Activated naive CD8-positive, alpha-beta T cell (primary cell): ENCODE measurements around the gene GPN3.
A peak's percentile ranks its signal among the peaks of the same experiment; 100 is the strongest.
"Not testable (repeated sequence)": the region's sequence is repeated elsewhere in the genome, so short reads cannot be mapped to it uniquely, and the experiment has no call there.

Experiments used
- H3K27ac Mint-ChIP-seq: one replicate; pipeline ENCODE4 v1.8.0; 2021; ENCODE audit warnings: mixed read lengths
- H3K27me3 Mint-ChIP-seq: one replicate; pipeline ENCODE4 v1.8.0; 2021; ENCODE audit warnings: mixed read lengths
- H3K36me3 Mint-ChIP-seq: one replicate; pipeline ENCODE4 v1.8.0; 2021; ENCODE audit warnings: mixed read lengths
- H3K4me1 Mint-ChIP-seq: one replicate; pipeline ENCODE4 v1.8.0; 2021; ENCODE audit warnings: low read depth, mixed read lengths
- H3K4me3 Mint-ChIP-seq: one replicate; pipeline ENCODE4 v1.8.0; 2021; ENCODE audit warnings: mild to moderate bottlenecking, mixed read lengths
- H3K9me3 Mint-ChIP-seq: one replicate; pipeline ENCODE4 v1.8.0; 2021; ENCODE audit warnings: low read depth, mixed read lengths

Gene GPN3

GRCh38 chr12:110465024-110465423, 3.0 kb downstream of the GPN3 start:
- Mint-ChIP-seq H3K27me3 (no peaks in the 10 kb centered on the region), H3K9me3 (no peaks in the 10 kb centered on the region), H3K4me3 (no peak overlapping the region), H3K36me3 (peaks cover 6% of the 10 kb centered on the region), H3K27ac (no peak overlapping the region), H3K4me1 (peaks cover 38% of the 10 kb centered on the region)

GRCh38 chr12:110461189-110461588, 6.9 kb downstream of the GPN3 start:
- not testable (repeated sequence) for H3K36me3 Mint-ChIP-seq, H3K27me3 Mint-ChIP-seq, H3K4me3 Mint-ChIP-seq, H3K9me3 Mint-ChIP-seq, H3K27ac Mint-ChIP-seq
- peaks cover 17% of the 10 kb centered on the region for H3K4me1 Mint-ChIP-seq

GRCh38 chr12:110458756-110459155, 9.3 kb downstream of the GPN3 start:
- Mint-ChIP-seq H3K36me3 (peaks cover 5% of the 10 kb centered on the region), H3K9me3 (no peaks in the 10 kb centered on the region), H3K4me1 (peaks cover 6% of the 10 kb centered on the region), H3K27ac (no peak overlapping the region), H3K27me3 (no peaks in the 10 kb centered on the region), H3K4me3 (no peak overlapping the region)

- no peaks in the 10 kb centered on the region for H3K9me3 Mint-ChIP-seq
- no peak overlapping the region for H3K4me3 Mint-ChIP-seq
- H3K27me3 Mint-ChIP-seq, result no peaks in the 10 kb centered on the region
- H3K4me1 Mint-ChIP-seq, result peaks cover 14% of the 10 kb centered on the region
- H3K36me3 Mint-ChIP-seq, result no peaks in the 10 kb centered on the region
- H3K27ac Mint-ChIP-seq, result no peak overlapping the region
These were observed 14.3 kb downstream of the GPN3 start for GRCh38 chr12:110453569-110454296.

- no peaks in the 10 kb centered on the region for H3K36me3 Mint-ChIP-seq
- H3K4me1 Mint-ChIP-seq, result peaks cover 33% of the 10 kb centered on the region
These were observed 16.8 kb downstream of the GPN3 start for GRCh38 chr12:110451263-110451662.

GRCh38 chr12:110449799-110450497, 18.1 kb downstream of the GPN3 start, which contains the start of gene ARPC3:
ARPC3 (minus strand) TSS chr12:110450337; CDS start chr12:110450260, 77 bp downstream.
- H3K27ac Mint-ChIP-seq, result peak within 1 kb of the TSS; percentile 99
- H3K4me1 Mint-ChIP-seq, result peaks cover 38% of the 10 kb centered on the region
- H3K9me3 Mint-ChIP-seq, result no peaks in the 10 kb centered on the region
- H3K36me3 Mint-ChIP-seq, result no peaks in the 10 kb centered on the region
- H3K4me3 Mint-ChIP-seq, result peak within 1 kb of the TSS; percentile 99
- no peaks in the 10 kb centered on the region for H3K27me3 Mint-ChIP-seq

More at GRCh38 chr12:110451263-110451662, 16.8 kb downstream of the GPN3 start:
- peak overlapping the region; percentile 86 for H3K4me3 Mint-ChIP-seq
- H3K27me3 Mint-ChIP-seq, result no peaks in the 10 kb centered on the region
- H3K27ac Mint-ChIP-seq, result peak overlapping the region; percentile 92
- no peaks in the 10 kb centered on the region for H3K9me3 Mint-ChIP-seq

- H3K4me1 Mint-ChIP-seq, result peaks cover 34% of the 10 kb centered on the region
- no peak overlapping the region for H3K4me3 Mint-ChIP-seq
- H3K27me3 Mint-ChIP-seq, result no peaks in the 10 kb centered on the region
- no peaks in the 10 kb centered on the region for H3K9me3 Mint-ChIP-seq
- H3K27ac Mint-ChIP-seq, result peak overlapping the region; percentile 86
- peaks cover 4% of the 10 kb centered on the region for H3K36me3 Mint-ChIP-seq
These were observed 23.6 kb downstream of the GPN3 start for GRCh38 chr12:110444455-110444854.

GRCh38 chr12:110436231-110436630, 31.8 kb downstream of the GPN3 start:
- Mint-ChIP-seq H3K9me3 (no peaks in the 10 kb centered on the region), H3K27me3 (no peaks in the 10 kb centered on the region), H3K27ac (no peak overlapping the region), H3K36me3 (peaks cover 2% of the 10 kb centered on the region), H3K4me3 (no peak overlapping the region), H3K4me1 (peaks cover 2% of the 10 kb centered on the region)

- Mint-ChIP-seq H3K36me3 (peaks cover 2% of the 10 kb centered on the region), H3K27me3 (no peaks in the 10 kb centered on the region), H3K4me1 (peaks cover 2% of the 10 kb centered on the region), H3K9me3 (no peaks in the 10 kb centered on the region), H3K27ac (no peak overlapping the region), H3K4me3 (no peak overlapping the region)
These were observed 36.0 kb downstream of the GPN3 start for GRCh38 chr12:110431957-110432587.

DNA sequence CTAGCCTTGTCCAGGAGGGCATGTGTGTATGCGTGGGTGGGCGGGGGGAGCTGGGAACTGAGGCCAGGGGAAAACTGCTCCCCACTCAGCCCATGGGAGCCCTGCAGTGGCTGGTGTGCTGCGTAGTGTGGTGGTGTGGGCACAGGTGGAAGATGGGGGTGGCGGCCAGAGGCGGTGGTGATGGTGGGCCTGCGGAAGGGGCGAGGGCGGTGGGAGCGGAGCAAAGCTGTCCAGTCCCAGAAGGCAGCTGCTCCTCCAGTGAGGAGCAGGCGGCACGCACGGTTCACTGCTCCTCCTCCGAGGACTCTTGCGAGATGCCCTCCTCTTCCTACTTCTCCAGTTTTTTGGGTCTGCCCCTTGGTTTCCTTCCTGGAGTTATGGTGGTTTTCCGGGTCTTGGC, 38.4 kb downstream of the GPN3 start:
- not testable (repeated sequence) for H3K27me3 Mint-ChIP-seq, H3K9me3 Mint-ChIP-seq, H3K4me3 Mint-ChIP-seq, H3K27ac Mint-ChIP-seq, H3K4me1 Mint-ChIP-seq, H3K36me3 Mint-ChIP-seq

- Mint-ChIP-seq H3K27ac (no peak overlapping the region), H3K4me1 (no peaks in the 10 kb centered on the region), H3K36me3 (no peaks in the 10 kb centered on the region), H3K9me3 (no peaks in the 10 kb centered on the region), H3K27me3 (no peaks in the 10 kb centered on the region), H3K4me3 (no peak overlapping the region)
These were observed 41.7 kb downstream of the GPN3 start for GRCh38 chr12:110426406-110426805.

GRCh38 chr12:110424237-110424636, 43.8 kb downstream of the GPN3 start:
- no peak overlapping the region for H3K4me3 Mint-ChIP-seq
- H3K36me3 Mint-ChIP-seq, result no peaks in the 10 kb centered on the region
- no peaks in the 10 kb centered on the region for H3K9me3 Mint-ChIP-seq
- no peaks in the 10 kb centered on the region for H3K4me1 Mint-ChIP-seq
- H3K27ac Mint-ChIP-seq, result no peak overlapping the region
- H3K27me3 Mint-ChIP-seq, result no peaks in the 10 kb centered on the region

- no peaks in the 10 kb centered on the region for H3K36me3 Mint-ChIP-seq
These were observed 46.4 kb downstream of the GPN3 start for GRCh38 chr12:110421701-110422100.

GRCh38 chr12:110421159-110421661, 46.8 kb downstream of the GPN3 start:
- Mint-ChIP-seq H3K27me3 (no peaks in the 10 kb centered on the region), H3K9me3 (no peaks in the 10 kb centered on the region), H3K27ac (no peak overlapping the region), H3K4me3 (no peak overlapping the region), H3K36me3 (no peaks in the 10 kb centered on the region), H3K4me1 (no peaks in the 10 kb centered on the region)

More at GRCh38 chr12:110421701-110422100, 46.4 kb downstream of the GPN3 start:
- Mint-ChIP-seq H3K27me3 (no peaks in the 10 kb centered on the region), H3K4me3 (no peak overlapping the region), H3K4me1 (no peaks in the 10 kb centered on the region), H3K27ac (no peak overlapping the region), H3K9me3 (no peaks in the 10 kb centered on the region)

- H3K27me3 Mint-ChIP-seq, H3K27ac Mint-ChIP-seq, H3K4me3 Mint-ChIP-seq, H3K4me1 Mint-ChIP-seq, H3K9me3 Mint-ChIP-seq, H3K36me3 Mint-ChIP-seq: not testable (repeated sequence)
These were observed 47.4 kb downstream of the GPN3 start for GRCh38 chr12:110420644-110421043.
